Right ventricle myocardium superior (tissue), 1 donor: Measurements from ENCODE around the gene DNASE1. TPM values are rescaled to one million over a fixed set of nuclear protein-coding genes. Genes with fewer than 3 reads are reported as not detected.

Experiments
- ATAC-seq: fragments of 200-7000 bp; cut with Tn5 transposase; one replicate; pipeline ENCODE4 v1.9.1; 2020; ENCODE audit warnings: mild to moderate bottlenecking; ENCODE audit not compliant: poor library complexity
- DNase-seq: peaks from one replicate; pipeline ENCODE4 v3.0.0-alpha.2; 2020
- intact Hi-C: fragments of 100-400 bp; cut with DNase I; formaldehyde crosslinking; loops from one replicate; pipeline ENCODE4 v1.11.2; 2022
- total RNA-seq: library from RNA; stranded (reverse); fragmentation: NEBNext Ultra II Directional; extraction: Animal tissue kit (Norgen Biotek cat#: 25700); gene quantifications from one replicate; pipeline ENCODE4 v1.2.1, GENCODE V29; 2021
- donor health status: DM: no; HTN: yes; CAD: no; lungs with severe emphysema.

Gene DNASE1
- total RNA-seq, 1 donor from 2014 or later, result 8.1 TPM

GRCh38 chr16:3687021-3687420, 32.5 kb downstream of the DNASE1 start:
- intact Hi-C loops, result no loop called here
- DNase-seq, result no peak
- no peak for ATAC-seq

GRCh38 chr16:3687792-3688191, 33.3 kb downstream of the DNASE1 start:
- DNase-seq (no peak), ATAC-seq (no peak)
- intact Hi-C loops, result no loop called here

- no peak for ATAC-seq
- intact Hi-C loops, result loop anchor here (5.0 kb wide), 1 partner anchor 188 kb away; no protein-coding TSS in a partner anchor
- DNase-seq, result no peak
Measured at GRCh38 chr16:3689731-3690130, 35.2 kb downstream of the DNASE1 start.

GRCh38 chr16:3690470-3690928, 36.0 kb downstream of the DNASE1 start:
- peak; percentile 94 for DNase-seq
- ATAC-seq, result peak; percentile 96
- intact Hi-C loops, result loop anchor here (5.0 kb wide), 1 partner anchor 187 kb away; no protein-coding TSS in a partner anchor

GRCh38 chr16:3690980-3691720, 36.7 kb downstream of the DNASE1 start:
- peak; percentile 41 for ATAC-seq
- intact Hi-C loops, result loop anchor here (5.0 kb wide), 1 partner anchor 186 kb away; no protein-coding TSS in a partner anchor
- no peak for DNase-seq

- DNase-seq, result no peak
- no peak for ATAC-seq
- intact Hi-C loops, result loop anchor here (5.0 kb wide), 1 partner anchor 186 kb away; no protein-coding TSS in a partner anchor
Measured at GRCh38 chr16:3691761-3692160, 37.3 kb downstream of the DNASE1 start.

GRCh38 chr16:3694051-3694450, 39.6 kb downstream of the DNASE1 start:
- DNase-seq, result no peak
- no peak for ATAC-seq
- intact Hi-C loops, result loop anchor here (5.0 kb wide), 1 partner anchor 183 kb away; no protein-coding TSS in a partner anchor

GRCh38 chr16:3695610-3696369, 41.3 kb downstream of the DNASE1 start:
- intact Hi-C loops, result no loop called here
- ATAC-seq (peak; percentile 61), DNase-seq (no peak)

GRCh38 chr16:3696425-3697218, 42.1 kb downstream of the DNASE1 start:
- no peak for DNase-seq
- peak; percentile 75 for ATAC-seq
- intact Hi-C loops, result no loop called here

- DNase-seq (no peak), ATAC-seq (no peak)
- intact Hi-C loops, result no loop called here
Measured at GRCh38 chr16:3698941-3699340, 44.5 kb downstream of the DNASE1 start.

GRCh38 chr16:3701531-3701930, 47.0 kb downstream of the DNASE1 start:
- ATAC-seq (no peak), DNase-seq (no peak)
- intact Hi-C loops, result no loop called here

GRCh38 chr16:3702082-3702481, 47.6 kb downstream of the DNASE1 start:
- intact Hi-C loops, result no loop called here
- DNase-seq, result no peak

GRCh38 chr16:3706253-3707012, 51.9 kb downstream of the DNASE1 start:
- intact Hi-C loops, result no loop called here
- ATAC-seq (no peak), DNase-seq (no peak)

More at GRCh38 chr16:3702082-3702481, 47.6 kb downstream of the DNASE1 start:
- ATAC-seq, result no peak

Other genes starting within 250 kb of the DNASE1 start
- 1.5 TPM for gene ZNF597, start 211.2 kb upstream of the DNASE1 start, total RNA-seq
- 47.0 TPM for gene NAA60, start 211.0 kb upstream of the DNASE1 start, total RNA-seq
- not detected for gene C16orf90, start 159.2 kb upstream of the DNASE1 start, total RNA-seq
- gene CLUAP1, start 153.7 kb upstream of the DNASE1 start, total RNA-seq, result 17.4 TPM
- 0.89 TPM for gene NLRC3, start 77.3 kb upstream of the DNASE1 start, total RNA-seq
- 3.2 TPM for gene SLX4, start 43.1 kb upstream of the DNASE1 start, total RNA-seq
- 146 TPM for gene TRAP1, start 62.8 kb downstream of the DNASE1 start, total RNA-seq
- 35.3 TPM for gene CREBBP, start 226.0 kb downstream of the DNASE1 start, total RNA-seq